Common myeloid progenitor, CD34-positive (primary cell): Measurements from ENCODE around the gene CACNA1H.

Source experiments
- CTCF ChIA-PET: fragments of 350-600 bp; sonication (Branson Sonifier 250); formaldehyde crosslinking; loops from one replicate; lab custom pipeline; 2021; ENCODE audit warnings: antibody characterized with exemption; lab: Charles Lee
- POLR2A ChIA-PET: fragments of 350-600 bp; sonication (Branson Sonifier 250); formaldehyde crosslinking; loops from one replicate; lab custom pipeline; 2021; ENCODE audit warnings: antibody characterized with exemption; lab: Charles Lee
- DNase-seq, 3 donors: peaks; one replicate each; pipeline versions ENCODE4 v3.0.0 to v3.0.0-alpha.2; 2013
- H3K27ac ChIP-seq, 2 experiments: 1 replicate in 1 of 2; 2 replicates in 1 of 2; pipeline ENCODE4 v1.7.0; 2013; ENCODE audit warnings: inconsistent platforms in 2 of 2, low read length in 2 of 2, mild to moderate bottlenecking in 2 of 2, low read depth in 1 of 2, moderate library complexity in 1 of 2; ENCODE audit not compliant: severe bottlenecking in 2 of 2, insufficient read depth in 1 of 2, poor library complexity in 1 of 2
- H3K27me3 ChIP-seq, 5 experiments: replicated peaks in 2 of 5; 1 replicate in 3 of 5; 2 replicates in 2 of 5; pipeline versions ENCODE4 v1.6.1 to v1.7.0; 2013; ENCODE audit warnings: low read length in 4 of 5, mild to moderate bottlenecking in 2 of 5, moderate library complexity in 2 of 5, inconsistent platforms in 1 of 5; ENCODE audit not compliant: insufficient read depth in 5 of 5, control insufficient read depth in 4 of 5
- H3K36me3 ChIP-seq, 4 experiments: 1 replicate in 2 of 4; 2 replicates in 2 of 4; pipeline versions ENCODE4 v1.6.1 to v1.7.0; 2013; ENCODE audit warnings: low read length in 3 of 4, control low read depth in 1 of 4, mild to moderate bottlenecking in 1 of 4; ENCODE audit not compliant: control insufficient read depth in 4 of 4, insufficient read depth in 4 of 4
- H3K4me1 ChIP-seq, 4 experiments: 1 replicate in 3 of 4; 2 replicates in 1 of 4; pipeline versions ENCODE4 v1.6.1 to v1.7.1; 2013; ENCODE audit warnings: low read length in 3 of 4, mild to moderate bottlenecking in 3 of 4, control low read depth in 1 of 4, inconsistent platforms in 1 of 4, moderate library complexity in 1 of 4; ENCODE audit not compliant: control insufficient read depth in 4 of 4, insufficient read depth in 4 of 4; ENCODE audit errors: control extremely low read depth in 1 of 4
- H3K4me3 ChIP-seq, 7 experiments: 1 replicate in 4 of 7; 2 replicates in 3 of 7; pipeline versions ENCODE4 v1.5.1 to v1.7.0; 2013; ENCODE audit warnings: mild to moderate bottlenecking in 7 of 7, low read length in 6 of 7, moderate library complexity in 6 of 7, inconsistent platforms in 2 of 7, low read depth in 2 of 7, control low read depth in 1 of 7; ENCODE audit not compliant: insufficient read depth in 4 of 7, control insufficient read depth in 1 of 7; ENCODE audit errors: extremely low read depth in 1 of 7
- H3K9me3 ChIP-seq, 5 experiments: 1 replicate in 4 of 5; 2 replicates in 1 of 5; pipeline versions ENCODE4 v1.6.1 to v1.7.1; 2013; ENCODE audit warnings: low read length in 4 of 5, mild to moderate bottlenecking in 2 of 5, inconsistent platforms in 1 of 5, low read depth in 1 of 5, moderate library complexity in 1 of 5; ENCODE audit not compliant: control insufficient read depth in 4 of 5, insufficient read depth in 2 of 5; ENCODE audit errors: control extremely low read depth in 1 of 5
- WGBS: methylation state at CpG from one replicate; pipeline ENCODE4 v1.1.5; 2013; ENCODE audit not compliant: insufficient coverage; 5-methylcytosine and 5-hydroxymethylcytosine counted together

Gene CACNA1H

DNA sequence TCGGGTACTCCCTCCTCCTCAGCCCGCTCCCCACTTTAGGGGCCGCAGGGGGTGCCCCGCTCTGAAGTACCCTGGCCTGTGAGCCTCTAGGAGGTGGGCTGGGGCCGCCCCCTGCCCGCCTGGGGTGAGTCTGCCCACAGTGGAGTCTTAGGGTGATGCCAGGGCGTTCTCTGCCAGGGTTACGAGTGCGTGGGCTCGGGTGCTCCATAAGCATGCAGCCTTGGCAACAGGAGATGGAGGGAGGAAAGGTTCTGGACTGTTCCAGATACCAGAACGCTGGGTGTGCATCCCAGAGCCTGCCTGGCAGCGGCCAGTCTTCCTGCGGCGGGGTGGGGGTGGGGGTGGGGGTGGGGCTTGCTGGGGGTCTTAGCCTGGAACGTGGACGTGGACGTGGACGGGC, 15.9 kb downstream of the CACNA1H start:
- no peak overlapping the region for H3K4me3 ChIP-seq
- no peaks in the 10 kb centered on the region for H3K36me3 ChIP-seq
- H3K27me3 ChIP-seq = peaks cover 0 to 38% (median 0%) of the 10 kb centered on the region in 5 experiments
- H3K4me1 ChIP-seq = no peaks in the 10 kb centered on the region
- ChIA-PET POLR2A (no interaction called here), CTCF (interaction anchor here (1.3 kb wide), 1 partner anchor 20 kb away, joined by 3 read pairs; no protein-coding TSS in a partner anchor)
- DNase-seq = no peak
- no peaks in the 10 kb centered on the region for H3K9me3 ChIP-seq
- H3K27ac ChIP-seq = no peak overlapping the region
- 96% methylated on average over 9 of the region's 18 CpGs for WGBS

GRCh38 chr16:1169285-1170075, 16.6 kb downstream of the CACNA1H start:
- CTCF ChIA-PET = no interaction called here
- Histone ChIP-seq H3K36me3 (no peaks in the 10 kb centered on the region), H3K9me3 (no peaks in the 10 kb centered on the region), H3K4me3 (no peak overlapping the region), H3K27ac (no peak overlapping the region), H3K27me3 (peaks cover 0 to 34% (median 0%) of the 10 kb centered on the region in 5 experiments), H3K4me1 (no peaks in the 10 kb centered on the region)
- no peak for DNase-seq
- 81% methylated on average over 45 of the region's 45 CpGs for WGBS
- POLR2A ChIA-PET = no interaction called here

- H3K36me3 ChIP-seq = no peaks in the 10 kb centered on the region
- no peak overlapping the region for H3K4me3 ChIP-seq
- H3K4me1 ChIP-seq = no peaks in the 10 kb centered on the region
- H3K27me3 ChIP-seq = peaks cover 0 to 34% (median 0%) of the 10 kb centered on the region in 5 experiments
- no peaks in the 10 kb centered on the region for H3K9me3 ChIP-seq
- POLR2A ChIA-PET = no interaction called here
- 60% methylated on average over 8 of the region's 13 CpGs for WGBS
- no peak for DNase-seq
- CTCF ChIA-PET = no interaction called here
- H3K27ac ChIP-seq = no peak overlapping the region
Measured at GRCh38 chr16:1170076-1170418, 17.1 kb downstream of the CACNA1H start.

DNA sequence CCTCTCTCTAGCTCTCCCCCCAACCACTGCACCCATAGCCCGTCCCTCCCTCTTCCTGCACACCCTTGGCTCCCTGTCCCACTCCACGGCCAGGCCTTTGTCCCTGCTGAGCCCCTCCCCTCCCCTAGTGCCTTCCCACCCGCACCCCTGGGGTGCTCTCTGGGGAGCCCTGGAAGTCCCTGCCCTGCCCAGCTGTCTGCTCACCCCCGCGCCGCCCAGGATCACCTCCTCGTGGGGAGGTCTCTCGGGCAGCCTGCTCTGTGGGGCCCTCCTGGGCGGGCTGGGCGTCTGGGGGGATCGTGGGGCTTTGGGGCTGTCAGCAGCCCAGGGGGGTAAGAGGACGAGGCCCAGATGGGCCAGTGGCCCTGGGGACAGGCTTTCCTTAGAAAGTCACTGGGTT, 18.1 kb downstream of the CACNA1H start:
- no peak overlapping the region for H3K4me3 ChIP-seq
- peaks cover 0 to 34% (median 0%) of the 10 kb centered on the region in 5 experiments for H3K27me3 ChIP-seq
- H3K36me3 ChIP-seq = no peaks in the 10 kb centered on the region
- WGBS = 75% methylated on average over 8 of the region's 12 CpGs
- H3K9me3 ChIP-seq = no peaks in the 10 kb centered on the region
- no peak overlapping the region for H3K27ac ChIP-seq
- CTCF ChIA-PET = no interaction called here
- POLR2A ChIA-PET = interaction anchor here (0.6 kb wide), 1 partner anchor 59 kb away, joined by 3 read pairs; no protein-coding TSS in a partner anchor
- no peaks in the 10 kb centered on the region for H3K4me1 ChIP-seq
- no peak for DNase-seq

DNA sequence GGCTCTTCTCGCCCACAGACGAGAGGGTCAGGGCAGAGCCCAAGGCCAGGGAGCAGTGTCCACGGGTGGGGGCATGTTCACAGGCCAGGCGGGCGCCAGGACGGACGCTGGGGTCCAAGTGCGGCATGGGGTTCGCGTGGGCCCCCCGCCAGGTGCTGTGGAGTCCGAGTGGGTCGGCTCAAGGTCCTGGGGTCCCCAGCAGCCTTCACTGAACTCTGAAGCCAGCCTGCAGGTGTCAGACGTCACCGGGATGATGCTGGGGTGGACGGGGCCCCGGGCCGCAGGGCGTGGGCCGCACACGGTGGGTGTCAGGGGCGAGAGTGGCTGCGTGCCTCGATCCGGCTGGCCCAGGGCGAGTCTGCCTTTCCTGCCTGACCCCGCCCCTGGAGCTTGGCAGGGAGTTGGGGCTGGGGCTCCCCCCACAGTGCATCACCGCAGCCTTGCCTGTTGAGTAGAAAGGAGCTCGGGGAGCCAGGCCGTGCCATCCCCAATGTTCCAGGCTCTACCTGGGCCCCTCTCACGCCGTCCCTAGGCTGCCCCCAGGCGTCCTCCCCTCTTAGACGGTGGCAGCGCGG, 19.0 kb downstream of the CACNA1H start:
- 89% methylated on average over 36 of the region's 36 CpGs for WGBS
- peaks cover 0 to 33% (median 0%) of the 10 kb centered on the region in 5 experiments for H3K27me3 ChIP-seq
- DNase-seq = no peak
- H3K36me3 ChIP-seq = no peaks in the 10 kb centered on the region
- H3K27ac ChIP-seq = no peak overlapping the region
- POLR2A ChIA-PET = no interaction called here
- CTCF ChIA-PET = no interaction called here
- no peaks in the 10 kb centered on the region for H3K9me3 ChIP-seq
- H3K4me3 ChIP-seq = no peak overlapping the region
- H3K4me1 ChIP-seq = no peaks in the 10 kb centered on the region

DNA sequence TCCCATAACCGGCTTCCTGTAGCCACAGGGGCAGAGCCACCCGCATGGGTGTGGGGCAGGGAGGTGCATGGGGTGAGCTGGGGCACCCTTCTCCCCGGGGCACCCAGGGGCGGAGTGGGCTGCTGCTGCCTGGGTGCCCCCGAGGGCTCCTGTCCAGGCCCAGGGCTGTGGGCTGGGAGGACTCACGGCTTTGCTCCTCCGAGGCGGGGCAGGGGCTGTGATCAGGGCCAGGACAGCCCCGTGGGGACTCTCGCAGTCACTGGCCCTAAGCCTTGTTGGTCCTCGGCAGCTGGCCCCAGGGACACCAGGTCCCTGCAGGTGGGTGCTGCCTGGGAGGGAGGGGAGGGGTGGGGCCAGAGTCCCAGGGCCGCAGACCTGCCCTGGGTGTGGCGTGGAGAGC, 19.7 kb downstream of the CACNA1H start:
- no peaks in the 10 kb centered on the region for H3K36me3 ChIP-seq
- DNase-seq = no peak
- POLR2A ChIA-PET = no interaction called here
- no peak overlapping the region for H3K27ac ChIP-seq
- no peaks in the 10 kb centered on the region for H3K4me1 ChIP-seq
- CTCF ChIA-PET = no interaction called here
- no peaks in the 10 kb centered on the region for H3K9me3 ChIP-seq
- peaks cover 0 to 34% (median 0%) of the 10 kb centered on the region in 5 experiments for H3K27me3 ChIP-seq
- no peak overlapping the region for H3K4me3 ChIP-seq
- 88% methylated on average over 10 of the region's 13 CpGs for WGBS

- ChIA-PET POLR2A (interaction anchor here (0.7 kb wide), 1 partner anchor 1796 kb away, joined by 3 read pairs; no protein-coding TSS in a partner anchor), CTCF (no interaction called here)
- H3K9me3 ChIP-seq = no peaks in the 10 kb centered on the region
- no peak overlapping the region for H3K27ac ChIP-seq
- no peaks in the 10 kb centered on the region for H3K36me3 ChIP-seq
- no peaks in the 10 kb centered on the region for H3K4me1 ChIP-seq
- no peak overlapping the region for H3K4me3 ChIP-seq
- DNase-seq = no peak
- H3K27me3 ChIP-seq = peaks cover 0 to 31% (median 0%) of the 10 kb centered on the region in 5 experiments
- WGBS = 90% methylated on average over 13 of the region's 14 CpGs
Measured at GRCh38 chr16:1173788-1174451, 21.0 kb downstream of the CACNA1H start.
